K562 (cell line): ENCODE measurements around the gene CNNM3. TPM values are rescaled to one million over a fixed set of nuclear protein-coding genes. Genes with fewer than 3 reads are reported as not detected.

Experiments
- ATAC-seq: fragments of 200-7000 bp; cut with Tn5 transposase; 3 replicates; pipeline ENCODE4 v1.9.1; 2020; ENCODE audit warnings: moderate library complexity
- BruUV-seq: library from RNA; stranded (reverse); fragments of 400-500 nt; replicated peaks from 2 replicates; lab custom pipeline; 2021; lab: Mats Ljungman, UMichigan
- CTCF ChIA-PET: fragments of 300-600 bp; formaldehyde crosslinking; extraction: SDS; loops from one replicate; lab custom pipeline; 2021; ENCODE audit warnings: low intra/inter-chr PET ratio; lab: Yijun Ruan, JAX
- POLR2A ChIA-PET: fragments of 300-600, 350-650 bp; sonication (Branson Sonifier 250); formaldehyde crosslinking; extraction: SDS; loops from one replicate; lab custom pipeline; 2021; ENCODE audit warnings: antibody characterized with exemption, inconsistent platforms; lab: Yijun Ruan, JAX
- DNase-seq, 4 experiments: peaks; one replicate each; pipeline versions ENCODE4 v3.0.0 to v3.0.0-alpha.2; 2011 to 2018; ENCODE audit warnings: low spot score in 3 of 4, mixed read lengths in 3 of 4; ENCODE audit errors: extremely low read depth in 1 of 4
- FAIRE-seq: peaks from 2 replicates; lab custom pipeline; 2011; peaks lifted over from hg19 to GRCh38; lab: Jason Lieb, UNC
- H2AFZ ChIP-seq: 2 replicates; pipeline ENCODE4 v1.6.0; 2011; ENCODE audit warnings: low read depth, low read length, control low read depth, inconsistent platforms
- H3K27ac ChIP-seq: fragments of 200-600 bp; 3 replicates; pipeline ENCODE4 v1.8.0; 2011; ENCODE audit warnings: low read depth, mild to moderate bottlenecking, control low read depth, inconsistent platforms, low read length, moderate library complexity, mixed read lengths; ENCODE audit errors: extremely low read depth
- H3K27me3 ChIP-seq, 2 experiments: fragments of 300-600 bp in 1 of 2; 2 replicates in 1 of 2; 3 replicates in 1 of 2; pipeline versions ENCODE4 v1.6.0 to v1.8.0; 2011; ENCODE audit warnings: inconsistent platforms in 2 of 2, low read length in 2 of 2, mild to moderate bottlenecking in 1 of 2, mixed read lengths in 1 of 2, moderate library complexity in 1 of 2; ENCODE audit not compliant: control insufficient read depth in 2 of 2, insufficient read depth in 2 of 2
- H3K36me3 ChIP-seq: fragments of 300-600 bp; 3 replicates; pipeline ENCODE4 v1.8.0; 2011; ENCODE audit warnings: mild to moderate bottlenecking, low read length, inconsistent platforms; ENCODE audit not compliant: control insufficient read depth, insufficient read depth
- H3K4me1 ChIP-seq, 2 experiments: fragments of 200-600 bp in 1 of 2; replicated peaks in 1 of 2; 2 replicates in 1 of 2; 3 replicates in 1 of 2; pipeline versions ENCODE4 v1.5.1 to v1.8.0; 2011; ENCODE audit warnings: inconsistent platforms in 2 of 2, low read length in 2 of 2, mild to moderate bottlenecking in 1 of 2, mixed read lengths in 1 of 2, moderate library complexity in 1 of 2; ENCODE audit not compliant: control insufficient read depth in 2 of 2, insufficient read depth in 2 of 2
- H3K4me2 ChIP-seq: 2 replicates; pipeline ENCODE4 v1.6.1; 2011; ENCODE audit warnings: low read length, control low read depth, inconsistent platforms, mixed read lengths; ENCODE audit not compliant: insufficient read depth
- H3K4me3 ChIP-seq: fragments of 200-600 bp; sonication (generic), shearing (Covaris generic); 2 replicates; pipeline ENCODE4 v1.5.1; 2016; ENCODE audit warnings: control low read depth, inconsistent platforms
- H3K79me2 ChIP-seq: fragments of 200-600 bp; 3 replicates; pipeline ENCODE4 v1.8.0; 2011; ENCODE audit warnings: low read length, inconsistent platforms; ENCODE audit not compliant: control insufficient read depth, insufficient read depth
- H3K9ac ChIP-seq, 2 experiments: 2 replicates each; pipeline versions ENCODE4 v1.6.0 to v1.6.1; 2011; ENCODE audit warnings: low read depth in 2 of 2, low read length in 2 of 2, control low read depth in 1 of 2, inconsistent platforms in 1 of 2, mild to moderate bottlenecking in 1 of 2, mixed read lengths in 1 of 2; ENCODE audit not compliant: insufficient read depth in 1 of 2
- H3K9me1 ChIP-seq: one replicate; pipeline ENCODE4 v1.6.0; 2011; ENCODE audit warnings: inconsistent platforms, mild to moderate bottlenecking, low read length, moderate library complexity; ENCODE audit not compliant: control insufficient read depth, insufficient read depth
- H3K9me3 ChIP-seq: replicated peaks from 2 replicates; pipeline ENCODE4 v1.5.1; 2011; ENCODE audit warnings: low read depth, low read length, inconsistent platforms; ENCODE audit not compliant: control insufficient read depth, insufficient read depth
- H4K20me1 ChIP-seq: replicated peaks from 2 replicates; pipeline ENCODE4 v1.6.1; 2011; ENCODE audit warnings: low read length, inconsistent platforms, mixed read lengths; ENCODE audit not compliant: control insufficient read depth, insufficient read depth
- ETS2 ChIP-seq: IDR thresholded peaks from 2 replicates; pipeline ENCODE4 v1.6.1; 2016; ENCODE audit warnings: borderline replicate concordance, missing genetic modification characterization, mild to moderate bottlenecking, moderate library complexity, missing compliant biosample characterization; ENCODE audit not compliant: poor library complexity, severe bottlenecking
- TAF15 ChIP-seq: fragments of 200-400 bp; formaldehyde crosslinking; IDR thresholded peaks from 2 replicates; pipeline ENCODE4 v1.6.1; 2017; ENCODE audit warnings: mild to moderate bottlenecking, low read depth, low read length, moderate library complexity
- TFE3 ChIP-seq: fragments of 450-650 bp; formaldehyde crosslinking; IDR thresholded peaks from 2 replicates; pipeline ENCODE4 v1.4.0; 2020; ENCODE audit warnings: mild to moderate bottlenecking, mixed read lengths
- WGBS: fragments of 100-300 bp; shearing (Covaris generic); methylation state at CpG from one replicate; pipeline ENCODE4 v1.1.6; 2016; ENCODE audit warnings: low coverage, mixed read lengths; ENCODE audit not compliant: insufficient coverage; ENCODE audit errors: missing lambda C conversion rate; 5-methylcytosine and 5-hydroxymethylcytosine counted together
- in situ Hi-C: fragments of 300-500 bp; cut with MboI; formaldehyde crosslinking; loops from 4 replicates; pipeline ENCODE4 v1.15.0; 2018; ENCODE audit warnings: inconsistent platforms, mixed read lengths
- intact Hi-C: fragments of 100-400 bp; cut with micrococcal nuclease; formaldehyde crosslinking; loops from 2 replicates; pipeline ENCODE4 v1.14.2; 2022
- polyA plus RNA-seq, 8 experiments: library from polyadenylated mRNA; depleted of rRNA in 4 of 8; stranded (reverse) in 5 of 8; unstranded in 3 of 8; fragments of >200 nt; fragmentation: Nextera tagmentation in 2 of 8; fragmentation: Illumina TruSeq in 1 of 8; extraction: Ambion mirVana in 2 of 8; extraction: Trizol in 1 of 8; gene quantifications; 2 replicates each; pipeline versions ENCODE4 v1.2.1 to v1.2.3, GENCODE V29; 2011 to 2014; ENCODE audit warnings: inconsistent platforms in 1 of 8, missing spikeins in 1 of 8
- total RNA-seq, 7 experiments: library from RNA; depleted of rRNA in 6 of 7; stranded (reverse); fragments of >200 nt in 6 of 7; fragmentation: Illumina TruSeq in 2 of 7; extraction: Trizol in 2 of 7; gene quantifications; 2 replicates each; pipeline versions ENCODE4 v1.2.1 to v1.2.3, GENCODE V29; 2011 to 2021; ENCODE audit warnings: low replicate concordance in 1 of 7
- TF ChIP-seq, protein P1 (sequence below): fragments of 250-450 bp; sonication (Bioruptor Pico); IDR thresholded peaks from 2 replicates; pipeline ENCODE4 v1.8.0; 2022; ENCODE audit warnings: inconsistent platforms, mild to moderate bottlenecking, moderate library complexity, borderline replicate concordance
- TF ChIP-seq, protein P2 (sequence below): IDR thresholded peaks from 2 replicates; pipeline ENCODE4 v1.6.1; 2011; ENCODE audit warnings: borderline replicate concordance, low read depth, mild to moderate bottlenecking, moderate library complexity, low read length; ENCODE audit not compliant: insufficient read depth, poor library complexity, severe bottlenecking

CNNM3 gene
- total and polyA plus RNA-seq, 9 of the 15 experiments (the other 6 are each of a cell fraction or from before 2014, with no cell fraction given), result 1.4 to 16.9 (median 6.5) TPM

GRCh38 chr2:96828874-96829273, 12.8 kb downstream of the CNNM3 start:
- H3K79me2 ChIP-seq, result no peaks in the 10 kb centered on the region; the same call in 2 of the 3 replicates
- WGBS, result 95% methylated on average over 13 of the region's 13 CpGs
- POLR2A ChIA-PET, result no interaction called here

More at GRCh38 chr2:96828874-96829273, 12.8 kb downstream of the CNNM3 start:
- TF ChIP-seq, protein P1, sequence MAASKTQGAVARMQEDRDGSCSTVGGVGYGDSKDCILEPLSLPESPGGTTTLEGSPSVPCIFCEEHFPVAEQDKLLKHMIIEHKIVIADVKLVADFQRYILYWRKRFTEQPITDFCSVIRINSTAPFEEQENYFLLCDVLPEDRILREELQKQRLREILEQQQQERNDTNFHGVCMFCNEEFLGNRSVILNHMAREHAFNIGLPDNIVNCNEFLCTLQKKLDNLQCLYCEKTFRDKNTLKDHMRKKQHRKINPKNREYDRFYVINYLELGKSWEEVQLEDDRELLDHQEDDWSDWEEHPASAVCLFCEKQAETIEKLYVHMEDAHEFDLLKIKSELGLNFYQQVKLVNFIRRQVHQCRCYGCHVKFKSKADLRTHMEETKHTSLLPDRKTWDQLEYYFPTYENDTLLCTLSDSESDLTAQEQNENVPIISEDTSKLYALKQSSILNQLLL (CRISPR knock-in tag), result no peak
- TF ChIP-seq TFE3 (CRISPR knock-in tag) (no peak), TAF15 (no peak), ETS2 (no peak)
- TF ChIP-seq, protein P2, sequence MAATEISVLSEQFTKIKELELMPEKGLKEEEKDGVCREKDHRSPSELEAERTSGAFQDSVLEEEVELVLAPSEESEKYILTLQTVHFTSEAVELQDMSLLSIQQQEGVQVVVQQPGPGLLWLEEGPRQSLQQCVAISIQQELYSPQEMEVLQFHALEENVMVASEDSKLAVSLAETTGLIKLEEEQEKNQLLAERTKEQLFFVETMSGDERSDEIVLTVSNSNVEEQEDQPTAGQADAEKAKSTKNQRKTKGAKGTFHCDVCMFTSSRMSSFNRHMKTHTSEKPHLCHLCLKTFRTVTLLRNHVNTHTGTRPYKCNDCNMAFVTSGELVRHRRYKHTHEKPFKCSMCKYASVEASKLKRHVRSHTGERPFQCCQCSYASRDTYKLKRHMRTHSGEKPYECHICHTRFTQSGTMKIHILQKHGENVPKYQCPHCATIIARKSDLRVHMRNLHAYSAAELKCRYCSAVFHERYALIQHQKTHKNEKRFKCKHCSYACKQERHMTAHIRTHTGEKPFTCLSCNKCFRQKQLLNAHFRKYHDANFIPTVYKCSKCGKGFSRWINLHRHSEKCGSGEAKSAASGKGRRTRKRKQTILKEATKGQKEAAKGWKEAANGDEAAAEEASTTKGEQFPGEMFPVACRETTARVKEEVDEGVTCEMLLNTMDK, result no peak
- CTCF ChIA-PET, result no interaction called here
- ATAC-seq, result no peak
- H3K9ac ChIP-seq, result peak overlapping the region in 1 of 2 experiments; percentile 9; a peak in 1 of 4 replicates
- no peaks in the 10 kb centered on the region for H3K9me3 ChIP-seq
- peaks cover 90% of the 10 kb centered on the region for H3K36me3 ChIP-seq
- peaks cover 9 to 11% of the 10 kb centered on the region in 2 experiments; a peak in 4 of 5 replicates for H3K4me1 ChIP-seq
- no peak overlapping the region for H3K4me3 ChIP-seq
- no peak for FAIRE-seq
- in situ Hi-C loops, result no loop called here
- BruUV-seq, result no TSS peak
- no peak overlapping the region for H3K4me2 ChIP-seq
- H3K27ac ChIP-seq, result no peak overlapping the region
- no peaks in the 10 kb centered on the region for H3K27me3 ChIP-seq
- H3K9me1 ChIP-seq, result no peaks in the 10 kb centered on the region
- 0 out of 2 replicates have a peak, but pooled peaks cover 10% of the 10 kb centered on the region for H4K20me1 ChIP-seq
- no peak overlapping the region for H2AFZ ChIP-seq
- DNase-seq, result no peak
- intact Hi-C loops, result no loop called here
